GM13977 (cell line): Measurements from ENCODE around the gene SMARCA2.

Experiments used
- DNase-seq: peaks from one replicate; pipeline ENCODE4 v3.0.0; 2012; ENCODE audit warnings: low spot score
- CTCF ChIP-seq: IDR thresholded peaks from 2 replicates; pipeline ENCODE4 v1.5.1; 2012; ENCODE audit warnings: mild to moderate bottlenecking, control low read depth; ENCODE audit not compliant: insufficient read depth; ENCODE audit errors: extremely low read depth, missing control alignments
- in situ Hi-C: fragments of 300-500 bp; cut with MboI; formaldehyde crosslinking; loops from one replicate; pipeline ENCODE4 v1.12.0; 2022; ENCODE audit warnings: low sequenced_read_pairs, low pct_unique_long_range_greater_than_20kb, mixed read lengths, inconsistent platforms; ENCODE audit not compliant: unreplicated experiment

Gene SMARCA2

GRCh38 chr9:2024888-2025782 lies 10.0 kb downstream of the SMARCA2 start:
- in situ Hi-C loops: no loop called here
- TF ChIP-seq CTCF: no peak
- no peak for DNase-seq

GRCh38 chr9:2026220-2026997 lies 11.3 kb downstream of the SMARCA2 start:
- in situ Hi-C loops: no loop called here
- DNase-seq: no peak
- no peak for TF ChIP-seq CTCF

- in situ Hi-C loops: no loop called here
- no peak for TF ChIP-seq CTCF
- no peak for DNase-seq
Observed at GRCh38 chr9:2027543-2028160, 12.5 kb downstream of the SMARCA2 start.

GRCh38 chr9:2028888-2029287 lies 13.7 kb downstream of the SMARCA2 start:
- in situ Hi-C loops: no loop called here
- no peak for TF ChIP-seq CTCF
- DNase-seq: no peak

DNA sequence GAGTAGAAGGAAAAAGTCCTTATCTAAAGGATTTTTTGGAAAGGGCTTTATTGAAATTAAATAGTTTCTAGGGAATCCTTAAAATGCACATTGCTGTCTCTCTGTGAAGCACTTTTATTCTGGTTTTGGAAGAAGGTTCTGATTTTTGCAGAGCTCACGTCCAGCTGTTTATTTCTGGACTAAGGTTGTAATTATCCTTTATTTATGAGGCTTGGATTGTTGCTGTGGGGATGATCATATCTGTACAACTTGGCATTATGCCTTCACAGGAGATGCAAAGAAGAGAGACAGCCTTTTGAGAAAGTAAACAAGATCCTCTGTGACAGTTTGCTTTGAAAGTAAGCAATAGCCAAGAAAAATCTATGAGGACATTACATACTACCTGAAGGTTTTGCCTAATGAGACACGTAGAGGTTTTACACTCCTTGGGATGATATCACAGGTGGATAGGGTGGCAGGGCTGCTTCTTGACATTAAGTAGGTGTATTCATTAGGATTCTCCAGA lies 14.6 kb downstream of the SMARCA2 start:
- TF ChIP-seq CTCF: no peak
- in situ Hi-C loops: no loop called here
- no peak for DNase-seq

DNA sequence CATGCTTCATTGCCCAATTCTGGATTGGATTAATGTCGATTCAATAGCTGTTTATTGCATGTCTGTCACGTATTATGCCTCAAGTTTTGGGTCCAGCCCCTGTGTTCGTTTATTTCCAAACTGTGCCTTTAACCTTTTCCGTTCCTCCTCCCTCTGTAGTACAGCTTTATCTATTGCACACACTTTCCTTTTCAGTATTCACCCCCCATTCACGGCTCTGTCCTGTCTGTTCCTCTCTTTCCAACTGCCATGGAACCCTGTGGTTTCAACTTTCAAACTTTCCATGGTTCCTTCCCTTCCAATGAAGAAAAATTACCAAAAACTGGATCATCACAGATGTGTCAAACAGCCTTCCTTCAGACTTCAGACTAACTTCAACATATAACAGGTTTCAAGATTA lies 17.1 kb downstream of the SMARCA2 start:
- no peak for DNase-seq
- in situ Hi-C loops: no loop called here
- TF ChIP-seq CTCF: no peak
